WTC11 (cell line): ENCODE data around the gene TANGO6. TPM values are rescaled to one million over a fixed set of nuclear protein-coding genes. Genes with fewer than 3 reads are reported as not detected.

Source experiments
- ATAC-seq: fragments of 200-7000 bp; cut with Tn5 transposase; 2 replicates; pipeline ENCODE4 v1.10.0; 2021; ENCODE audit warnings: mild to moderate bottlenecking, moderate library complexity
- CTCF ChIA-PET: fragments of 300-600 bp; sonication (Branson Sonifier 250); formaldehyde crosslinking; loops from one replicate; lab custom pipeline; 2021; ENCODE audit warnings: antibody characterized with exemption; lab: Charles Lee
- POLR2A ChIA-PET: fragments of 350-600 bp; sonication (Branson Sonifier 250); formaldehyde crosslinking; loops from one replicate; lab custom pipeline; 2021; ENCODE audit warnings: antibody characterized with exemption; lab: Charles Lee
- DNase-seq: peaks from one replicate; pipeline ENCODE4 v3.0.0; 2021; ENCODE audit warnings: low spot score
- H3K27ac Mint-ChIP-seq: 2 replicates; pipeline ENCODE4 v1.8.0; 2021; ENCODE audit warnings: mixed read lengths
- H3K27me3 Mint-ChIP-seq: 2 replicates; pipeline ENCODE4 v1.8.0; 2021; ENCODE audit warnings: low read depth, mild to moderate bottlenecking, moderate library complexity, mixed read lengths
- H3K36me3 Mint-ChIP-seq: 2 replicates; pipeline ENCODE4 v1.8.0; 2021; ENCODE audit warnings: mixed read lengths
- H3K4me1 Mint-ChIP-seq: 2 replicates; pipeline ENCODE4 v1.8.0; 2022; ENCODE audit warnings: mixed read lengths
- H3K4me3 Mint-ChIP-seq: 2 replicates; pipeline ENCODE4 v1.8.0; 2021; ENCODE audit warnings: mild to moderate bottlenecking, moderate library complexity, mixed read lengths
- H3K9me3 Mint-ChIP-seq: 2 replicates; pipeline ENCODE4 v1.8.0; 2021; ENCODE audit warnings: mixed read lengths
- ATF3 ChIP-seq: sonication (generic); formaldehyde crosslinking; conservative IDR thresholded peaks from 2 replicates; pipeline ENCODE4 v1.8.1; 2022; ENCODE audit warnings: mild to moderate bottlenecking, missing genetic modification reagents
- E2F4 ChIP-seq: sonication (generic); formaldehyde crosslinking; IDR thresholded peaks from 2 replicates; pipeline ENCODE4 v1.8.1; 2022; ENCODE audit warnings: low read depth, mild to moderate bottlenecking, moderate library complexity, missing genetic modification reagents, borderline replicate concordance
- ELF4 ChIP-seq: sonication (generic); formaldehyde crosslinking; IDR thresholded peaks from 2 replicates; pipeline ENCODE4 v1.8.1; 2022; ENCODE audit warnings: low read depth, mild to moderate bottlenecking, moderate library complexity, missing genetic modification reagents
- KAT7 ChIP-seq: sonication (generic); formaldehyde crosslinking; IDR thresholded peaks from 2 replicates; pipeline ENCODE4 v1.8.1; 2023; ENCODE audit warnings: missing genetic modification reagents, mild to moderate bottlenecking, borderline replicate concordance
- MXD4 ChIP-seq: fragments of 250-450 bp; sonication (Bioruptor Pico); IDR thresholded peaks from 2 replicates; pipeline ENCODE4 v1.8.0; 2021; ENCODE audit warnings: mild to moderate bottlenecking, moderate library complexity, borderline replicate concordance
- TCF7 ChIP-seq: sonication (generic); formaldehyde crosslinking; IDR thresholded peaks from 2 replicates; pipeline ENCODE4 v1.8.0; 2022; ENCODE audit warnings: mild to moderate bottlenecking, low read depth, missing genetic modification reagents, moderate library complexity
- TEAD1 ChIP-seq: sonication (generic); formaldehyde crosslinking; IDR thresholded peaks from 2 replicates; pipeline ENCODE4 v1.8.0; 2022; ENCODE audit warnings: mild to moderate bottlenecking, missing genetic modification reagents
- USF2 ChIP-seq: sonication (generic); formaldehyde crosslinking; IDR thresholded peaks from 2 replicates; pipeline ENCODE4 v1.8.1; 2023; ENCODE audit warnings: mild to moderate bottlenecking, missing genetic modification reagents, moderate library complexity
- ZNF138 ChIP-seq: sonication (generic); formaldehyde crosslinking; conservative IDR thresholded peaks from 2 replicates; pipeline ENCODE4 v1.8.1; 2022; ENCODE audit warnings: mild to moderate bottlenecking, moderate library complexity, missing genetic modification reagents
- ZNF281 ChIP-seq: sonication (generic); formaldehyde crosslinking; IDR thresholded peaks from 2 replicates; pipeline ENCODE4 v1.8.0; 2023; ENCODE audit warnings: mild to moderate bottlenecking, missing genetic modification reagents
- ZNF317 ChIP-seq: sonication (generic); formaldehyde crosslinking; IDR thresholded peaks from 2 replicates; pipeline ENCODE4 v1.8.1; 2023; ENCODE audit warnings: low read depth, mild to moderate bottlenecking, moderate library complexity, missing genetic modification reagents, borderline replicate concordance
- ZNF416 ChIP-seq: fragments of 250-450 bp; sonication (Bioruptor Pico); IDR thresholded peaks from 2 replicates; pipeline ENCODE4 v1.9.0; 2021; ENCODE audit warnings: mild to moderate bottlenecking, inconsistent platforms
- ZNF532 ChIP-seq: fragments of 250-450 bp; sonication (Bioruptor Pico); IDR thresholded peaks from 2 replicates; pipeline ENCODE4 v1.9.0; 2021; ENCODE audit warnings: mild to moderate bottlenecking, borderline replicate concordance
- total RNA-seq: library from RNA; stranded (reverse); gene quantifications from 3 replicates; pipeline ENCODE4 v1.2.3, GENCODE V29; 2021
- TF ChIP-seq, protein P1 (sequence below): sonication (generic); formaldehyde crosslinking; IDR thresholded peaks from 2 replicates; pipeline ENCODE4 v1.8.1; 2023; ENCODE audit warnings: mild to moderate bottlenecking, missing genetic modification reagents, borderline replicate concordance

TANGO6 gene
- total RNA-seq, 1 experiment from 2014 or later, result 15.6 TPM

DNA sequence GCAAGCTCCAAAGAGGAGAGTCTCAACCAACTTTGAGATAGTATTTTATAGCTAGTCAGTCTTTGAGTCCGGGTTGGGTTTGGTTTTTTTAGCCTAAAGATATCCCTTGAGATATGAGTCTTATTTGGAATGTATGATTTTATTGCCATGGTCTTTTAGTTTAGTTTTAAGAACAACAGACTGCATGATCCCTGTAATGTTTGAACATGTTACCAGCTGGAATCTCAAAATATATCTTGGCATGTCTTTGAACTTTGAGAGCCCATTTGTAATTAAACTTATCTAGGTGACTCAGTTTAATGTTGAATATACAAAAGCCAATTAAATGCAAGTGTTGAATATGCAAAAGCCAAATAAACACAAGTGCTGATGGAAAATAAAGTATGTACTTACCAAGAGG is 100.6 kb downstream of the TANGO6 start:
- no peak for TF ChIP-seq ZNF317 (CRISPR knock-in tag)
- TF ChIP-seq E2F4 (CRISPR knock-in tag), result no peak
- TF ChIP-seq ZNF281 (CRISPR knock-in tag), result no peak
- no peak for TF ChIP-seq TCF7
- no peak for TF ChIP-seq ZNF138
- no peak for TF ChIP-seq KAT7 (CRISPR knock-in tag)
- TF ChIP-seq, all 79 proteins: peak for 0
- ATAC-seq, result no peak
- Mint-ChIP-seq H3K27me3 (no peaks in the 10 kb centered on the region), H3K9me3 (peaks cover 15% of the 10 kb centered on the region), H3K36me3 (peaks cover 13% of the 10 kb centered on the region), H3K27ac (no peak overlapping the region; the same call in 1 of the 2 replicates), H3K4me3 (no peak overlapping the region), H3K4me1 (no peaks in the 10 kb centered on the region)
- CTCF ChIA-PET, result interaction anchor here (0.7 kb wide), 1 partner anchor 46 kb away, joined by 3 read pairs; no protein-coding TSS in a partner anchor
- POLR2A ChIA-PET, result interaction anchor here (0.6 kb wide), 1 partner anchor 104 kb away, joined by 4 read pairs; no protein-coding TSS in a partner anchor
- DNase-seq, result no peak

GRCh38 chr16:68948230-68948910 is 105.0 kb downstream of the TANGO6 start:
- POLR2A ChIA-PET, result no interaction called here
- no peak for ATAC-seq
- CTCF ChIA-PET, result no interaction called here
- Mint-ChIP-seq H3K27me3 (no peaks in the 10 kb centered on the region), H3K9me3 (peaks cover 15% of the 10 kb centered on the region), H3K36me3 (peaks cover 11% of the 10 kb centered on the region), H3K4me1 (no peaks in the 10 kb centered on the region), H3K4me3 (no peak overlapping the region), H3K27ac (no peak overlapping the region; the same call in 1 of the 2 replicates)
- no peak for DNase-seq
- TF ChIP-seq MXD4, result no peak
- TF ChIP-seq ZNF532 (CRISPR knock-in tag), result no peak

DNA sequence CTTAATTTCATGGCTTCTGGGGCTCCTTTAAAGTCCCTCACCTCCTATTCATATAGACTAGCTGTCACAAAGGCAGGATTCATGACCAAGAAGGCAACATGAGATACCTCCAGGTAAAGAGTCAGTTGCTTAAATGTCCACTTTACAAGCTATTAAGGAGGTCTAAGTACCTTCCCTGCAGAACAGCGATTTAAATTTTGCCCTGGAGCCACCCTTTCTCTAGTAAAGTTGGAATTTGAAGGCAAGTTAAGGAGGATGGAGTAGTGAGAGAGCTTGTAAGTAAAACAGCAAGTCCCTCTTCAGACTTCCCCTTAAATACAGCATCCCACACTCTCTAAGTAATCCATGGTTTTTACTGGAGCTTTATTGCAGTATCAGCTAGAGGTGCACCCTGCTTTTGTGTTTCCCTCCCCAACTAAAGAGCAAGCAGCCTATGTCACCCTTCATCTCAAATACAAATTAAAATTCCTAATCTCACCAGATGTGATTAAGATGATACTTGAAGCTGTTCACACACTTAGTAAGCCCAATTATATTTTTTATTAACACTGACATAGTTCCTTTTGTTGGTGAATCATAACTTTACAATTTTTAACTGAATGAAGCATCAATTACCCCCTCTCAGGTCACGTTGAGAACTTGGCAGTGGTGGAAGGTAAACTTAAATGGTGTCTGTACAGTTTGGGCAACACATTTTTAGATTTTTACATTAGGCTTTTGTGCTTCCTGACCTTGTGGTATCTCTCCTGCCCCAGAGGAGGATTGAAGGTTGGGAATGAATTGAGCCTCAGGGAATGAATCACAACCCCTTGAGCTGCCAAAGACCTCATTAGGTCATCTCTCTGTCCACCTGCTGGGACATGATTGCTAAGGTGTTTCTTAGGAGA is 108.9 kb downstream of the TANGO6 start:
- ChIA-PET CTCF (interaction anchor here (1.1 to 1.6 kb wide), 3 partner anchors 50 to 161 kb away, joined by 3 to 7 read pairs (median 3); no protein-coding TSS in a partner anchor), POLR2A (interaction anchor here (0.6 to 0.7 kb wide), 2 partner anchors 108 to 138 kb away, joined by 3 to 5 read pairs; no protein-coding TSS in a partner anchor)
- DNase-seq, result no peak
- TF ChIP-seq ATF3 (no peak), ZNF416 (CRISPR knock-in tag) (no peak), TEAD1 (CRISPR knock-in tag) (no peak), ELF4 (CRISPR knock-in tag) (no peak), USF2 (CRISPR knock-in tag) (no peak)
- TF ChIP-seq, protein P1, sequence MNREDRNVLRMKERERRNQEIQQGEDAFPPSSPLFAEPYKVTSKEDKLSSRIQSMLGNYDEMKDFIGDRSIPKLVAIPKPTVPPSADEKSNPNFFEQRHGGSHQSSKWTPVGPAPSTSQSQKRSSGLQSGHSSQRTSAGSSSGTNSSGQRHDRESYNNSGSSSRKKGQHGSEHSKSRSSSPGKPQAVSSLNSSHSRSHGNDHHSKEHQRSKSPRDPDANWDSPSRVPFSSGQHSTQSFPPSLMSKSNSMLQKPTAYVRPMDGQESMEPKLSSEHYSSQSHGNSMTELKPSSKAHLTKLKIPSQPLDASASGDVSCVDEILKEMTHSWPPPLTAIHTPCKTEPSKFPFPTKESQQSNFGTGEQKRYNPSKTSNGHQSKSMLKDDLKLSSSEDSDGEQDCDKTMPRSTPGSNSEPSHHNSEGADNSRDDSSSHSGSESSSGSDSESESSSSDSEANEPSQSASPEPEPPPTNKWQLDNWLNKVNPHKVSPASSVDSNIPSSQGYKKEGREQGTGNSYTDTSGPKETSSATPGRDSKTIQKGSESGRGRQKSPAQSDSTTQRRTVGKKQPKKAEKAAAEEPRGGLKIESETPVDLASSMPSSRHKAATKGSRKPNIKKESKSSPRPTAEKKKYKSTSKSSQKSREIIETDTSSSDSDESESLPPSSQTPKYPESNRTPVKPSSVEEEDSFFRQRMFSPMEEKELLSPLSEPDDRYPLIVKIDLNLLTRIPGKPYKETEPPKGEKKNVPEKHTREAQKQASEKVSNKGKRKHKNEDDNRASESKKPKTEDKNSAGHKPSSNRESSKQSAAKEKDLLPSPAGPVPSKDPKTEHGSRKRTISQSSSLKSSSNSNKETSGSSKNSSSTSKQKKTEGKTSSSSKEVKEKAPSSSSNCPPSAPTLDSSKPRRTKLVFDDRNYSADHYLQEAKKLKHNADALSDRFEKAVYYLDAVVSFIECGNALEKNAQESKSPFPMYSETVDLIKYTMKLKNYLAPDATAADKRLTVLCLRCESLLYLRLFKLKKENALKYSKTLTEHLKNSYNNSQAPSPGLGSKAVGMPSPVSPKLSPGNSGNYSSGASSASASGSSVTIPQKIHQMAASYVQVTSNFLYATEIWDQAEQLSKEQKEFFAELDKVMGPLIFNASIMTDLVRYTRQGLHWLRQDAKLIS (CRISPR knock-in tag), result no peak

More for the DNA sequence above, 108.9 kb downstream of the TANGO6 start:
- Mint-ChIP-seq H3K36me3 (no peaks in the 10 kb centered on the region), H3K27ac (no peak overlapping the region), H3K4me1 (0 out of 2 replicates have a peak, but pooled peaks cover 3% of the 10 kb centered on the region), H3K27me3 (no peaks in the 10 kb centered on the region), H3K9me3 (no peaks in the 10 kb centered on the region), H3K4me3 (no peak overlapping the region)
- no peak for ATAC-seq
